PC-3 (cell line): ENCODE data around the gene SAP25. TPM values are rescaled to one million over a fixed set of nuclear protein-coding genes. Genes with fewer than 3 reads are reported as not detected.

Experiments
- ATAC-seq: fragments of 200-7000 bp; cut with Tn5 transposase; 2 replicates; pipeline ENCODE4 v1.9.1; 2020; ENCODE audit warnings: mild to moderate bottlenecking, moderate library complexity
- BruUV-seq: library from RNA; stranded (reverse); fragments of 400-500 nt; replicated peaks from 2 replicates; lab custom pipeline; 2021; lab: Mats Ljungman, UMichigan
- CTCF ChIA-PET: fragments of 300-600 bp; sonication (Branson Sonifier 250); formaldehyde crosslinking; loops from one replicate; lab custom pipeline; 2022; ENCODE audit warnings: antibody characterized with exemption; lab: Charles Lee
- POLR2A ChIA-PET: fragments of 300-600 bp; sonication (Branson Sonifier 250); formaldehyde crosslinking; loops from one replicate; lab custom pipeline; 2022; ENCODE audit warnings: antibody characterized with exemption; ENCODE audit not compliant: unreplicated experiment; lab: Charles Lee
- DNase-seq: peaks from one replicate; pipeline ENCODE4 v3.0.0-alpha.2; 2015
- H2AFZ ChIP-seq: fragments of 300-600 bp; sonication (generic); 2 replicates; pipeline ENCODE4 v1.6.0; 2016; ENCODE audit warnings: antibody characterized with exemption, low read length
- H3F3A ChIP-seq: fragments of 300-600 bp; sonication (generic); one replicate; pipeline ENCODE4 v1.6.0; 2017; ENCODE audit warnings: antibody characterized with exemption, low read length, control low read depth, mild to moderate bottlenecking; ENCODE audit not compliant: unreplicated experiment
- H3K27ac ChIP-seq: fragments of 300-600 bp; sonication (generic); 2 replicates; pipeline ENCODE4 v1.5.1; 2016; ENCODE audit warnings: mild to moderate bottlenecking, low read length
- H3K27me3 ChIP-seq: fragments of 300-600 bp; sonication (generic); 2 replicates; pipeline ENCODE4 v1.6.1; 2016; ENCODE audit warnings: low read length, mixed read lengths
- H3K36me3 ChIP-seq: fragments of 300-600 bp; sonication (generic); 2 replicates; pipeline ENCODE4 v1.6.1; 2016; ENCODE audit warnings: low read depth, mixed run types, low read length, mixed read lengths
- H3K4me1 ChIP-seq: fragments of 300-600 bp; sonication (generic); 2 replicates; pipeline ENCODE4 v1.5.1; 2016; ENCODE audit warnings: low read length; ENCODE audit not compliant: insufficient read depth
- H3K4me2 ChIP-seq: fragments of 300-600 bp; sonication (generic); 2 replicates; pipeline ENCODE4 v1.6.0; 2016; ENCODE audit warnings: low read length
- H3K4me3 ChIP-seq: fragments of 300-600 bp; sonication (generic); 2 replicates; pipeline ENCODE4 v1.5.1; 2016; ENCODE audit warnings: mild to moderate bottlenecking, low read length, mixed read lengths
- H3K79me2 ChIP-seq: fragments of 300-600 bp; sonication (generic); 2 replicates; pipeline ENCODE4 v1.6.1; 2017; ENCODE audit warnings: low read length, mixed read lengths
- H3K9ac ChIP-seq: fragments of 300-600 bp; sonication (generic); 2 replicates; pipeline ENCODE4 v1.6.0; 2016; ENCODE audit warnings: mild to moderate bottlenecking, low read length
- H3K9me2 ChIP-seq: fragments of 300-600 bp; sonication (generic); replicated peaks from 2 replicates; pipeline ENCODE4 v1.6.1; 2016; ENCODE audit warnings: mixed run types, low read length, mixed read lengths
- H3K9me3 ChIP-seq: fragments of 300-600 bp; sonication (generic); 2 replicates; pipeline ENCODE4 v1.6.1; 2016; ENCODE audit warnings: low read length, mixed read lengths
- H4K20me1 ChIP-seq: fragments of 300-600 bp; sonication (generic); 2 replicates; pipeline ENCODE4 v1.6.1; 2016; ENCODE audit warnings: low read length, mixed read lengths
- CTCF ChIP-seq: fragments of 300-600 bp; sonication (generic); conservative IDR thresholded peaks from 2 replicates; pipeline ENCODE4 v1.5.1; 2017; ENCODE audit warnings: antibody characterized with exemption, low read depth, mild to moderate bottlenecking, low read length
- EZH2 ChIP-seq: fragments of 300-600 bp; sonication (generic); IDR thresholded peaks from one replicate; pipeline ENCODE4 v1.6.1; 2017; ENCODE audit warnings: antibody characterized with exemption, mild to moderate bottlenecking, low read length; ENCODE audit not compliant: unreplicated experiment
- EZH2phosphoT487 ChIP-seq: fragments of 300-600 bp; sonication (generic); IDR thresholded peaks from 2 replicates; pipeline ENCODE4 v1.6.1; 2018; ENCODE audit warnings: mild to moderate bottlenecking, antibody characterized with exemption, low read length, borderline replicate concordance
- intact Hi-C: fragments of 100-400 bp; cut with micrococcal nuclease; formaldehyde crosslinking; loops from 2 replicates; pipeline ENCODE4 v1.9.0; 2023
- total RNA-seq: library from RNA; depleted of rRNA; stranded (reverse); fragments of >200 nt; gene quantifications from 2 replicates; pipeline ENCODE4 v1.2.3, GENCODE V29; 2014

The SAP25 gene
- total RNA-seq, 1 experiment from 2014 or later: 0.22 TPM

- TF ChIP-seq CTCF (no peak), EZH2phosphoT487 (no peak), EZH2 (no peak)
- no peaks in the 10 kb centered on the region for H3K9me3 ChIP-seq
- no peaks in the 10 kb centered on the region for H3K4me1 ChIP-seq
- H3K4me3 ChIP-seq: no peak overlapping the region
- no peaks in the 10 kb centered on the region for H3K36me3 ChIP-seq
- POLR2A ChIA-PET: no interaction called here
- H3K9ac ChIP-seq: no peak overlapping the region
- DNase-seq: no peak
- no TSS peak for BruUV-seq
- H3K4me2 ChIP-seq: no peak overlapping the region
- no peaks in the 10 kb centered on the region for H3K27me3 ChIP-seq
- CTCF ChIA-PET: no interaction called here
- H3K79me2 ChIP-seq: no peaks in the 10 kb centered on the region
- ATAC-seq: no peak
- H3F3A ChIP-seq: no peaks in the 10 kb centered on the region
- H3K9me2 ChIP-seq: no peaks in the 10 kb centered on the region
- intact Hi-C loops: no loop called here
- no peaks in the 10 kb centered on the region for H4K20me1 ChIP-seq
- no peak overlapping the region for H3K27ac ChIP-seq
- no peak overlapping the region for H2AFZ ChIP-seq
These were observed 46.5 kb upstream of the SAP25 start for GRCh38 chr7:100620239-100620638.

GRCh38 chr7:100614308-100614861, 40.7 kb upstream of the SAP25 start:
- H3K4me3 ChIP-seq: no peak overlapping the region
- H3K27ac ChIP-seq: no peak overlapping the region
- no peaks in the 10 kb centered on the region for H4K20me1 ChIP-seq
- no peak overlapping the region for H3K4me2 ChIP-seq
- H2AFZ ChIP-seq: no peak overlapping the region
- ChIA-PET CTCF (interaction anchor here (0.7 kb wide), 1 partner anchor 28 kb away, joined by 3 read pairs; the partner anchor contains the start of gene FBXO24), POLR2A (no interaction called here)
- no peak for ATAC-seq
- no peak overlapping the region for H3K9ac ChIP-seq
- no peaks in the 10 kb centered on the region for H3K79me2 ChIP-seq
- 0 out of 2 replicates have a peak, but pooled peaks cover 3% of the 10 kb centered on the region for H3K4me1 ChIP-seq
- intact Hi-C loops: no loop called here
- no peaks in the 10 kb centered on the region for H3K9me2 ChIP-seq
- DNase-seq: no peak
- no peaks in the 10 kb centered on the region for H3K27me3 ChIP-seq
- BruUV-seq: no TSS peak
- no peaks in the 10 kb centered on the region for H3F3A ChIP-seq
- H3K36me3 ChIP-seq: no peaks in the 10 kb centered on the region
- no peaks in the 10 kb centered on the region for H3K9me3 ChIP-seq
- no peak for TF ChIP-seq CTCF
- TF ChIP-seq EZH2phosphoT487: no peak
- no peak for TF ChIP-seq EZH2

GRCh38 chr7:100613412-100614175, 39.9 kb upstream of the SAP25 start:
- intact Hi-C loops: no loop called here
- no peak overlapping the region for H3K9ac ChIP-seq
- POLR2A ChIA-PET: interaction anchor here (0.6 kb wide), 1 partner anchor 329 kb away, joined by 11 read pairs; no protein-coding TSS in a partner anchor

More at GRCh38 chr7:100613412-100614175, 39.9 kb upstream of the SAP25 start:
- no peaks in the 10 kb centered on the region for H4K20me1 ChIP-seq
- CTCF ChIA-PET: no interaction called here
- TF ChIP-seq EZH2 (no peak), EZH2phosphoT487 (no peak), CTCF (no peak)
- H3K4me3 ChIP-seq: peak overlapping the region; percentile 70
- H3K9me2 ChIP-seq: no peaks in the 10 kb centered on the region
- H3K4me1 ChIP-seq: 0 out of 2 replicates have a peak, but pooled peaks cover 3% of the 10 kb centered on the region
- DNase-seq (no peak), ATAC-seq (no peak)
- H3F3A ChIP-seq: no peaks in the 10 kb centered on the region
- peak overlapping the region; percentile 99 for H3K4me2 ChIP-seq
- no peaks in the 10 kb centered on the region for H3K27me3 ChIP-seq
- H3K27ac ChIP-seq: no peak overlapping the region
- no peaks in the 10 kb centered on the region for H3K9me3 ChIP-seq
- H3K79me2 ChIP-seq: no peaks in the 10 kb centered on the region
- H3K36me3 ChIP-seq: no peaks in the 10 kb centered on the region
- H2AFZ ChIP-seq: no peak overlapping the region
- no TSS peak for BruUV-seq
